ENCODE measurements around the gene GRPR. TPM values are rescaled to one million over a fixed set of nuclear protein-coding genes. Genes with fewer than 3 reads are reported as not detected.

Gene GRPR
- total RNA-seq, 5 donors from 2014 or later (not counting 1 experiment from before 2014, with no cell fraction given), result 0.16 to 0.32 TPM; not detected in 3

GRCh38 chrX:16164748-16165147 is 41.4 kb downstream of the GRPR start:
- Histone ChIP-seq H3K4me1 (ENCODE audit: control insufficient read depth in 1 of 2, extremely low read depth in 1 of 2, insufficient read depth in 2 of 2, low read length in 2 of 2) (no peaks in the 10 kb centered on the region), H3K9me3 (no peaks in the 10 kb centered on the region), H3K4me3 (ENCODE audit: control insufficient read depth in 1 of 2, extremely low read depth in 1 of 2, low read length in 1 of 2) (no peak overlapping the region), H3K36me3 (ENCODE audit: control insufficient read depth in 2 of 2, extremely low read depth in 1 of 2, insufficient read depth in 1 of 2, low read length in 1 of 2) (no peaks in the 10 kb centered on the region), H3K27ac (ENCODE audit: low read length) (no peak overlapping the region), H3K27me3 (replicated peaks in 1 of 2; ENCODE audit: control insufficient read depth in 2 of 2, extremely low read depth in 1 of 2, insufficient read depth in 2 of 2, low read length in 1 of 2) (no peaks in the 10 kb centered on the region)
- Mint-ChIP-seq H3K27ac (no peak overlapping the region), H3K36me3 (no peaks in the 10 kb centered on the region), H3K4me3 (no peak overlapping the region), H3K9me3 (no peaks in the 10 kb centered on the region), H3K27me3 (peaks cover 8 to 44% of the 10 kb centered on the region in 2 donors), H3K4me1 (no peaks in the 10 kb centered on the region)
- ATAC-seq (replicated peaks in 1 of 4) (no peak), DNase-seq (no peak)
- CTCF ChIA-PET, result no interaction called here
- WGBS (ENCODE audit: insufficient coverage), result 77% methylated on average over 2 of the region's 3 CpGs
- POLR2A ChIA-PET, result no interaction called here

GRCh38 chrX:16167181-16167580 is 43.8 kb downstream of the GRPR start, which contains the start of gene MAGEB17:
TSS of gene MAGEB17 (plus strand) at chrX:16167481. CDS start at chrX:16170383, 2,902 bp downstream.
- H3K27me3 Mint-ChIP-seq, result peaks cover 10 to 47% of the 10 kb centered on the region in 2 donors
- H3K4me3 Mint-ChIP-seq, result no peak within 1 kb of the TSS
- ATAC-seq (replicated peaks in 1 of 4) (no peak), DNase-seq (no peak)
- Histone ChIP-seq H3K27ac (ENCODE audit: low read length) (no peak within 1 kb of the TSS), H3K4me1 (ENCODE audit: control insufficient read depth in 1 of 2, extremely low read depth in 1 of 2, insufficient read depth in 2 of 2, low read length in 2 of 2) (no peaks in the 10 kb centered on the region), H3K27me3 (replicated peaks in 1 of 2; ENCODE audit: control insufficient read depth in 2 of 2, extremely low read depth in 1 of 2, insufficient read depth in 2 of 2, low read length in 1 of 2) (peaks cover 0 to 4% of the 10 kb centered on the region in 2 experiments), H3K36me3 (ENCODE audit: control insufficient read depth in 2 of 2, extremely low read depth in 1 of 2, insufficient read depth in 1 of 2, low read length in 1 of 2) (no peaks in the 10 kb centered on the region), H3K9me3 (no peaks in the 10 kb centered on the region), H3K4me3 (ENCODE audit: control insufficient read depth in 1 of 2, extremely low read depth in 1 of 2, low read length in 1 of 2) (no peak within 1 kb of the TSS)
- H3K36me3 Mint-ChIP-seq, result no peaks in the 10 kb centered on the region
- no peaks in the 10 kb centered on the region for H3K4me1 Mint-ChIP-seq
- WGBS (ENCODE audit: insufficient coverage), result 90% methylated on average over 2 of the region's 5 CpGs
- ChIA-PET CTCF (no interaction called here), POLR2A (no interaction called here)
- H3K9me3 Mint-ChIP-seq, result no peaks in the 10 kb centered on the region
- no peak within 1 kb of the TSS for H3K27ac Mint-ChIP-seq

- Histone ChIP-seq H3K27ac (ENCODE audit: low read length) (no peak overlapping the region), H3K4me1 (ENCODE audit: control insufficient read depth in 1 of 2, extremely low read depth in 1 of 2, insufficient read depth in 2 of 2, low read length in 2 of 2) (no peaks in the 10 kb centered on the region), H3K27me3 (replicated peaks in 1 of 2; ENCODE audit: control insufficient read depth in 2 of 2, extremely low read depth in 1 of 2, insufficient read depth in 2 of 2, low read length in 1 of 2) (peaks cover 0 to 4% of the 10 kb centered on the region in 2 experiments), H3K36me3 (ENCODE audit: control insufficient read depth in 2 of 2, extremely low read depth in 1 of 2, insufficient read depth in 1 of 2, low read length in 1 of 2) (no peaks in the 10 kb centered on the region), H3K4me3 (ENCODE audit: control insufficient read depth in 1 of 2, extremely low read depth in 1 of 2, low read length in 1 of 2) (no peak overlapping the region), H3K9me3 (no peaks in the 10 kb centered on the region)
- ATAC-seq (replicated peaks in 1 of 4), result no peak
- no peak for DNase-seq
- CTCF ChIA-PET, result no interaction called here
- POLR2A ChIA-PET, result no interaction called here
- Mint-ChIP-seq H3K27me3 (peaks cover 13 to 35% of the 10 kb centered on the region in 2 donors), H3K27ac (no peak overlapping the region), H3K4me1 (no peaks in the 10 kb centered on the region), H3K36me3 (no peaks in the 10 kb centered on the region), H3K4me3 (no peak overlapping the region), H3K9me3 (no peaks in the 10 kb centered on the region)
- no CpG with 5 or more reads among the region's 9 CpGs for WGBS (ENCODE audit: insufficient coverage)
Measured at GRCh38 chrX:16171039-16171438, 47.7 kb downstream of the GRPR start.

- Mint-ChIP-seq H3K9me3 (no peaks in the 10 kb centered on the region), H3K4me1 (no peaks in the 10 kb centered on the region), H3K27me3 (peaks cover 9 to 26% of the 10 kb centered on the region in 2 donors), H3K27ac (no peak overlapping the region), H3K4me3 (no peak overlapping the region), H3K36me3 (no peaks in the 10 kb centered on the region)
- H3K36me3 ChIP-seq (ENCODE audit: control insufficient read depth in 2 of 2, extremely low read depth in 1 of 2, insufficient read depth in 1 of 2, low read length in 1 of 2), result no peaks in the 10 kb centered on the region
- H3K9me3 ChIP-seq, result no peaks in the 10 kb centered on the region
- H3K4me1 ChIP-seq (ENCODE audit: control insufficient read depth in 1 of 2, extremely low read depth in 1 of 2, insufficient read depth in 2 of 2, low read length in 2 of 2), result no peaks in the 10 kb centered on the region
- CTCF ChIA-PET, result no interaction called here
- H3K4me3 ChIP-seq (ENCODE audit: control insufficient read depth in 1 of 2, extremely low read depth in 1 of 2, low read length in 1 of 2), result no peak overlapping the region
- no peak overlapping the region for H3K27ac ChIP-seq (ENCODE audit: low read length)
- ATAC-seq (replicated peaks in 1 of 4) (no peak), DNase-seq (no peak)
- POLR2A ChIA-PET, result no interaction called here
- H3K27me3 ChIP-seq (replicated peaks in 1 of 2; ENCODE audit: control insufficient read depth in 2 of 2, extremely low read depth in 1 of 2, insufficient read depth in 2 of 2, low read length in 1 of 2), result peaks cover 0 to 4% of the 10 kb centered on the region in 2 experiments
- WGBS (ENCODE audit: insufficient coverage), result 83% methylated on average over 1 of the region's 4 CpGs
Measured at GRCh38 chrX:16171944-16172343, 48.6 kb downstream of the GRPR start.

- Histone ChIP-seq H3K9me3 (no peaks in the 10 kb centered on the region), H3K27ac (ENCODE audit: low read length) (no peak overlapping the region), H3K36me3 (ENCODE audit: control insufficient read depth in 2 of 2, extremely low read depth in 1 of 2, insufficient read depth in 1 of 2, low read length in 1 of 2) (no peaks in the 10 kb centered on the region), H3K4me3 (ENCODE audit: control insufficient read depth in 1 of 2, extremely low read depth in 1 of 2, low read length in 1 of 2) (no peak overlapping the region), H3K27me3 (replicated peaks in 1 of 2; ENCODE audit: control insufficient read depth in 2 of 2, extremely low read depth in 1 of 2, insufficient read depth in 2 of 2, low read length in 1 of 2) (peaks cover 0 to 4% of the 10 kb centered on the region in 2 experiments), H3K4me1 (ENCODE audit: control insufficient read depth in 1 of 2, extremely low read depth in 1 of 2, insufficient read depth in 2 of 2, low read length in 2 of 2) (no peaks in the 10 kb centered on the region)
- no peaks in the 10 kb centered on the region for H3K9me3 Mint-ChIP-seq
- H3K36me3 Mint-ChIP-seq, result no peaks in the 10 kb centered on the region
- CTCF ChIA-PET, result no interaction called here
- DNase-seq, result no peak
- no peak for ATAC-seq (replicated peaks in 1 of 4)
- no CpG with 5 or more reads among the region's 3 CpGs for WGBS (ENCODE audit: insufficient coverage)
- no peaks in the 10 kb centered on the region for H3K4me1 Mint-ChIP-seq
- no peak overlapping the region for H3K27ac Mint-ChIP-seq
- POLR2A ChIA-PET, result no interaction called here
- H3K4me3 Mint-ChIP-seq, result no peak overlapping the region
- peaks cover 9 to 23% of the 10 kb centered on the region in 2 donors for H3K27me3 Mint-ChIP-seq
Measured at GRCh38 chrX:16172391-16172790, 49.0 kb downstream of the GRPR start.

GRCh38 chrX:16175329-16176061 is 52.1 kb downstream of the GRPR start:
- ChIA-PET POLR2A (no interaction called here), CTCF (no interaction called here)
- H3K36me3 ChIP-seq (ENCODE audit: control insufficient read depth in 2 of 2, extremely low read depth in 1 of 2, insufficient read depth in 1 of 2, low read length in 1 of 2), result no peaks in the 10 kb centered on the region
- no peaks in the 10 kb centered on the region for H3K4me1 ChIP-seq (ENCODE audit: control insufficient read depth in 1 of 2, extremely low read depth in 1 of 2, insufficient read depth in 2 of 2, low read length in 2 of 2)
- ATAC-seq (replicated peaks in 1 of 4) (no peak), DNase-seq (no peak)
- no peaks in the 10 kb centered on the region for H3K9me3 Mint-ChIP-seq
- WGBS (ENCODE audit: insufficient coverage), result 0% methylated on average over 1 of the region's 3 CpGs
- H3K27ac ChIP-seq (ENCODE audit: low read length), result no peak overlapping the region
- H3K27me3 Mint-ChIP-seq, result peaks cover 7 to 20% of the 10 kb centered on the region in 2 donors
- no peaks in the 10 kb centered on the region for H3K36me3 Mint-ChIP-seq
- H3K27me3 ChIP-seq (replicated peaks in 1 of 2; ENCODE audit: control insufficient read depth in 2 of 2, extremely low read depth in 1 of 2, insufficient read depth in 2 of 2, low read length in 1 of 2), result no peaks in the 10 kb centered on the region
- no peak overlapping the region for H3K4me3 Mint-ChIP-seq
- H3K4me3 ChIP-seq (ENCODE audit: control insufficient read depth in 1 of 2, extremely low read depth in 1 of 2, low read length in 1 of 2), result no peak overlapping the region
- H3K4me1 Mint-ChIP-seq, result no peaks in the 10 kb centered on the region
- H3K9me3 ChIP-seq, result no peaks in the 10 kb centered on the region
- no peak overlapping the region for H3K27ac Mint-ChIP-seq

All from T-cell (primary cell).